ENCODE data around the gene CD99L2. TPM values are rescaled to one million over a fixed set of nuclear protein-coding genes. Genes with fewer than 3 reads are reported as not detected.

CD99L2 gene, protein sequence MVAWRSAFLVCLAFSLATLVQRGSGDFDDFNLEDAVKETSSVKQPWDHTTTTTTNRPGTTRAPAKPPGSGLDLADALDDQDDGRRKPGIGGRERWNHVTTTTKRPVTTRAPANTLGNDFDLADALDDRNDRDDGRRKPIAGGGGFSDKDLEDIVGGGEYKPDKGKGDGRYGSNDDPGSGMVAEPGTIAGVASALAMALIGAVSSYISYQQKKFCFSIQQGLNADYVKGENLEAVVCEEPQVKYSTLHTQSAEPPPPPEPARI
- total RNA-seq: 48.1 and 52.1 TPM in 2 replicates

DNA sequence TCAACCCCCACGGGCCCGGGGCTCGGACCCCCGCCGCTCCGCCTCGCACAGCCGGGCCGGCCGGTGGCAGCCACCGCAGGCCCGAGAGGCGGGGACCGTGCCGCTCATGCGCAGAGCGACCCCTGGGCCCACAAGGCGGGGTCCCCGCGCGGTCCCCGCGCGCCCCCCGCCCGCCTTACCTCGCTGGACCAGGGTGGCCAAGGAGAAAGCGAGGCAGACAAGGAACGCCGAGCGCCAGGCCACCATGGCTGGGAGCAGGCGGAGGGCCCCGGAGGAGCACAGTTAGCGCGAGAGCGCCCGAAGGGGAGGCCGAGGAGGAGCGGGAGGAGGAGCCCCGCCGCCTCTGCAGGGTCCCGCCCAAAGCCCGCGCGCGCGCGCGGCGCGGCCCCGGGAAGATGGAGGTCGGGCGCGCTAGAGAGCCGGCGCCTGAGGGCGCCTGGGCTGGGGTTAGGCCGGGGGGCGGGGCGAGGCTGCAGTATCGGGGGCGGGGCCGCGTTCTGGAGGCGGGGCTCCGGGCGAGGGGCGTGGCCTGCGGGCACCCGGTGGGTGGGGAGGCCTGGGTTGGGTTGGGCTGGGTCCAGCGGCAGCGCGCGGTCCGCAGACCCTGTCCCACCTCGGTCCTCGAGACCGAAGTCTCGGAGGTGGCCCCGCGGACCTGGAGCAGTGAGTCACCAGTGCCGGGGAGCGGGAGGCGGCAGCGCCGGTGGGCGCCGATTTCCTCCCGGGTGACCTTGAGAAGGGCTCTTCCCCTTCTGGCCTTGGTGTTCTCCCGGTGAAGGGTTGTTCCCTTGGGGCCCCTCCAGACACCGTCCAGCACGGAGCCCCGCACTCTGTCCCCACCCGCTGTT lies at the start of gene CD99L2:
TSS of gene CD99L2 (minus strand) at position 326 of the 848 bp plus-strand sequence. CDS start at position 246, 80 bp downstream.

Other genes starting within 250 kb of the CD99L2 start
- gene MTMR1, start 205.3 kb downstream of the CD99L2 start, total RNA-seq: 10.8 and 14.4 TPM in 2 replicates
- 11.6 and 16.0 TPM in 2 replicates for gene HMGB3, start 84.7 kb upstream of the CD99L2 start, total RNA-seq